Neural cell (in vitro differentiated cells): ENCODE measurements around the gene CREB3L4. TPM values are rescaled to one million over a fixed set of nuclear protein-coding genes. Genes with fewer than 3 reads are reported as not detected.
A peak's percentile ranks its signal among the peaks of the same experiment; 100 is the strongest.

Source experiments
- H2AFZ ChIP-seq: fragments of 200-600, 300-800 bp; sonication (generic), shearing (Covaris generic); 2 replicates; pipeline ENCODE4 v1.6.0; 2014; ENCODE audit warnings: low read depth, mild to moderate bottlenecking, antibody characterized with exemption, low read length, moderate library complexity
- H3F3A ChIP-seq: fragments of 200-600 bp; shearing (Covaris generic); 2 replicates; pipeline ENCODE4 v1.6.1; 2016; ENCODE audit warnings: mild to moderate bottlenecking, moderate library complexity, mixed read lengths, antibody characterized with exemption, low read length; ENCODE audit not compliant: insufficient read depth, poor library complexity, severe bottlenecking
- H3K27ac ChIP-seq: fragments of 200-600, 300-800 bp; sonication (generic), shearing (Covaris generic); 2 replicates; pipeline ENCODE4 v1.5.1; 2014; ENCODE audit warnings: mild to moderate bottlenecking, low read length, moderate library complexity
- H3K27me3 ChIP-seq: fragments of 300-800, 200-600 bp; sonication (generic), shearing (Covaris generic); 2 replicates; pipeline ENCODE4 v1.6.0; 2014; ENCODE audit warnings: mild to moderate bottlenecking, low read depth, low read length, moderate library complexity; ENCODE audit not compliant: insufficient read depth
- H3K36me3 ChIP-seq: fragments of 300-800, 200-600 bp; sonication (generic), shearing (Covaris generic); 2 replicates; pipeline ENCODE4 v1.5.1; 2014; ENCODE audit warnings: mild to moderate bottlenecking, antibody characterized with exemption, low read length, moderate library complexity; ENCODE audit not compliant: insufficient read depth
- H3K4me2 ChIP-seq: fragments of 300-800, 200-600 bp; sonication (generic), shearing (Covaris generic); 2 replicates; pipeline ENCODE4 v1.6.0; 2014; ENCODE audit warnings: mild to moderate bottlenecking, low read length
- H3K4me3 ChIP-seq: fragments of 300-800, 200-600 bp; sonication (generic), shearing (Covaris generic); 2 replicates; pipeline ENCODE4 v1.5.1; 2014; ENCODE audit warnings: mild to moderate bottlenecking, low read length, moderate library complexity
- H3K79me2 ChIP-seq: fragments of 200-600 bp; shearing (Covaris generic); replicated peaks from 2 replicates; pipeline ENCODE4 v1.6.0; 2014; ENCODE audit warnings: mild to moderate bottlenecking, low read length, moderate library complexity; ENCODE audit not compliant: insufficient read depth
- H3K9ac ChIP-seq: fragments of 300-800, 200-600 bp; sonication (generic), shearing (Covaris generic); 2 replicates; pipeline ENCODE4 v1.6.1; 2016; ENCODE audit warnings: mild to moderate bottlenecking, low read length, mixed read lengths
- H3K9me2 ChIP-seq: fragments of 200-600 bp; shearing (Covaris generic); 2 replicates; pipeline ENCODE4 v1.6.1; 2016; ENCODE audit warnings: mild to moderate bottlenecking, low read length, mixed read lengths; ENCODE audit not compliant: insufficient read depth
- H3K9me3 ChIP-seq: fragments of 200-600, 300-800 bp; sonication (generic), shearing (Covaris generic); 2 replicates; pipeline ENCODE4 v1.6.1; 2016; ENCODE audit warnings: mild to moderate bottlenecking, mixed run types, low read length, moderate library complexity, mixed read lengths
- H4K20me1 ChIP-seq: fragments of 200-600 bp; shearing (Covaris generic); 2 replicates; pipeline ENCODE4 v1.6.1; 2016; ENCODE audit warnings: mild to moderate bottlenecking, mixed run types; ENCODE audit not compliant: insufficient read depth
- EP300 ChIP-seq: fragments of 450-650 bp; conservative IDR thresholded peaks from 2 replicates; pipeline ENCODE4 v1.6.1; 2014; ENCODE audit warnings: antibody characterized with exemption, mild to moderate bottlenecking, moderate library complexity; ENCODE audit not compliant: poor library complexity, severe bottlenecking
- EZH2 ChIP-seq: fragments of 200-600, 300-800 bp; shearing (Covaris generic), sonication (generic); IDR thresholded peaks from 2 replicates; pipeline ENCODE4 v1.6.1; 2014; ENCODE audit warnings: antibody characterized with exemption, low read length, borderline replicate concordance, mild to moderate bottlenecking; ENCODE audit not compliant: insufficient read depth, poor library complexity, severe bottlenecking
- MXI1 ChIP-seq: fragments of 450-650 bp; conservative IDR thresholded peaks from 2 replicates; pipeline ENCODE4 v1.6.1; 2014; ENCODE audit warnings: antibody characterized with exemption, mild to moderate bottlenecking; ENCODE audit not compliant: poor library complexity, severe bottlenecking
- POLR2AphosphoS5 ChIP-seq: IDR thresholded peaks from 2 replicates; pipeline ENCODE4 v1.6.1; 2012
- RAD21 ChIP-seq: fragments of 450-650 bp; conservative IDR thresholded peaks from 2 replicates; pipeline ENCODE4 v1.6.1; 2014; ENCODE audit warnings: antibody characterized with exemption, mild to moderate bottlenecking, moderate library complexity
- SMC3 ChIP-seq: fragments of 450-650 bp; conservative IDR thresholded peaks from 2 replicates; pipeline ENCODE4 v1.6.1; 2014; ENCODE audit warnings: antibody characterized with exemption, mild to moderate bottlenecking, moderate library complexity; ENCODE audit not compliant: poor library complexity
- TAF1 ChIP-seq: IDR thresholded peaks from 2 replicates; pipeline ENCODE4 v1.6.1; 2012; ENCODE audit warnings: low read depth
- polyA plus RNA-seq: library from polyadenylated mRNA; depleted of rRNA; stranded (reverse); fragments of >200 nt; gene quantifications from 2 replicates; pipeline ENCODE4 v1.2.3, GENCODE V29; 2014
- TF ChIP-seq, protein P1 (sequence below): IDR thresholded peaks from 2 replicates; pipeline ENCODE4 v1.6.1; 2012; ENCODE audit warnings: borderline replicate concordance
- TF ChIP-seq, protein P2 (sequence below): fragments of 450-650 bp; IDR thresholded peaks from 2 replicates; pipeline ENCODE4 v1.5.1; 2014; ENCODE audit warnings: antibody characterized with exemption, mild to moderate bottlenecking, moderate library complexity; ENCODE audit not compliant: poor library complexity, severe bottlenecking

The CREB3L4 gene
- polyA plus RNA-seq, 1 donor from 2014 or later: 18.0 TPM

DNA sequence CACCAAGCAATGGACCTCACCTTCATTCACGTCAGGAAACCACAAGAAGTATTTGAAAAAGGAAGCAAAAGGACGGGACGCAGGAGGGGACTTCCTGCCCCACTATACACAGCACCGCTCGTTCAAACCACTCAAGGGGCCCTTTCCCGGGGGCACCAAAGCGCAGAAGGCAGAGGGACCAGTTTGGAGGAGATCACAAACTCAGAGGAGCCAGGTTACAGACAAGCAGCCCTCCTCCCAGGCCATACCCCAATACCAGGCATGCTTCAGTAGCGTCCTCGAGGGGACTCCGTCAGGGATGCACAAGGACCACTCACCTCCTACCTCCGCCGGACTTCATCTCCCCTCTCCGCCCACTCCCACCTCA, 10.0 kb upstream of the CREB3L4 start (continued):
- TF ChIP-seq, protein P1, sequence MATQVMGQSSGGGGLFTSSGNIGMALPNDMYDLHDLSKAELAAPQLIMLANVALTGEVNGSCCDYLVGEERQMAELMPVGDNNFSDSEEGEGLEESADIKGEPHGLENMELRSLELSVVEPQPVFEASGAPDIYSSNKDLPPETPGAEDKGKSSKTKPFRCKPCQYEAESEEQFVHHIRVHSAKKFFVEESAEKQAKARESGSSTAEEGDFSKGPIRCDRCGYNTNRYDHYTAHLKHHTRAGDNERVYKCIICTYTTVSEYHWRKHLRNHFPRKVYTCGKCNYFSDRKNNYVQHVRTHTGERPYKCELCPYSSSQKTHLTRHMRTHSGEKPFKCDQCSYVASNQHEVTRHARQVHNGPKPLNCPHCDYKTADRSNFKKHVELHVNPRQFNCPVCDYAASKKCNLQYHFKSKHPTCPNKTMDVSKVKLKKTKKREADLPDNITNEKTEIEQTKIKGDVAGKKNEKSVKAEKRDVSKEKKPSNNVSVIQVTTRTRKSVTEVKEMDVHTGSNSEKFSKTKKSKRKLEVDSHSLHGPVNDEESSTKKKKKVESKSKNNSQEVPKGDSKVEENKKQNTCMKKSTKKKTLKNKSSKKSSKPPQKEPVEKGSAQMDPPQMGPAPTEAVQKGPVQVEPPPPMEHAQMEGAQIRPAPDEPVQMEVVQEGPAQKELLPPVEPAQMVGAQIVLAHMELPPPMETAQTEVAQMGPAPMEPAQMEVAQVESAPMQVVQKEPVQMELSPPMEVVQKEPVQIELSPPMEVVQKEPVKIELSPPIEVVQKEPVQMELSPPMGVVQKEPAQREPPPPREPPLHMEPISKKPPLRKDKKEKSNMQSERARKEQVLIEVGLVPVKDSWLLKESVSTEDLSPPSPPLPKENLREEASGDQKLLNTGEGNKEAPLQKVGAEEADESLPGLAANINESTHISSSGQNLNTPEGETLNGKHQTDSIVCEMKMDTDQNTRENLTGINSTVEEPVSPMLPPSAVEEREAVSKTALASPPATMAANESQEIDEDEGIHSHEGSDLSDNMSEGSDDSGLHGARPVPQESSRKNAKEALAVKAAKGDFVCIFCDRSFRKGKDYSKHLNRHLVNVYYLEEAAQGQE: no peak

DNA sequence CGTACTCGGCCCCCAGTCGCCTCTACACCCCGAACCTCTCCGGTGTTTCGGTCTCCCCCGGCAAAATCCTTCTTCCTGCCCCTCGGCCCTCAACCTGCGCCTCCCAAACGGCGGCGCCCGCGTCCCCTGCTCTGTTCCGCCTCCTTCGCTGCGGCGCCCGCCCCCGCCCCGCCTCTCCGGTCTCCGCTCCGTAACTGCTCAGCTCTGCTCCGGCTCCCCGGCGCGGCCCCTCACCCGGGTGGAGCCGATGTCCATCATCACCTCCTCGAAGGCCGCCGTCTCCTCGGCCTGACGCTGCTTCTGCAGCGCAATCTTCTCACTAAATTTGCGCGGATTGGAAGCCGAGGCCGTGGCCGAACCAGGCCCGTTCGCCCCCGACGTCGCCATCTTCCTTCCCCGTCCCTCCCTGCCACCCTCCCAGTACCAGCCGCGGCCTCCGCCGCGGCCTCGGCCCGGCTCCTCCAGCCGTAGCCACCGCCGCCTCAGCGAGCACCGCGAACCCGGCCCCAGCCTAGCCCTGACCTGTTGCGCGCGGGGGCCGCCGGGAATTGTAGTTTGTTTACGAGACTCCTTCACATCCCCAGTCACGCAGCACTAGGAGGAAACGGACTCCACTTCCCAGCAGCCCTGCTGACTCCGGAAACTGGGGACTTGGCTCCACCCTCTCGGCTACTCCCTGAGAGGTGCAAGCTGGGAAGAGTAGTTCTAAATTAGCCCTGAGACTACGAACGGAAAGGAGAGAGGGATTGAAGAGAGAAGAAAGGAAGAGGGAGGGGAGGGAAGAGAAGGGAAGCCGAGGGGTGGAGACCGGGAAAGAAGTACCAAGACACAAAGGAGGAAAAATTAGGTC, 9.4 kb upstream of the CREB3L4 start, which contains the start of gene CRTC2:
Gene CRTC2 (minus strand): TSS at position 502 of the 850 bp plus-strand sequence. CDS start 115 bp downstream, at position 387.
- Histone ChIP-seq H3K27ac (peak within 1 kb of the TSS; percentile 84), H3K79me2 (peaks cover 52% of the 10 kb centered on the region), H3K27me3 (no peaks in the 10 kb centered on the region), H3K9me3 (no peaks in the 10 kb centered on the region), H3K4me3 (peak within 1 kb of the TSS; percentile 83), H2AFZ (peak within 1 kb of the TSS; percentile 69), H3K36me3 (no peaks in the 10 kb centered on the region), H3K9ac (peak within 1 kb of the TSS; percentile 90), H3K4me2 (peak within 1 kb of the TSS; percentile 94), H4K20me1 (no peaks in the 10 kb centered on the region), H3F3A (no peaks in the 10 kb centered on the region), H3K9me2 (no peaks in the 10 kb centered on the region)
- TF ChIP-seq SMC3 (peak; percentile 19), MXI1 (peak; percentile 73), EP300 (peak; percentile 31), EZH2 (no peak), RAD21 (no peak), POLR2AphosphoS5 (peak; percentile 84), TAF1 (peak; percentile 34)
- TF ChIP-seq, protein P2, sequence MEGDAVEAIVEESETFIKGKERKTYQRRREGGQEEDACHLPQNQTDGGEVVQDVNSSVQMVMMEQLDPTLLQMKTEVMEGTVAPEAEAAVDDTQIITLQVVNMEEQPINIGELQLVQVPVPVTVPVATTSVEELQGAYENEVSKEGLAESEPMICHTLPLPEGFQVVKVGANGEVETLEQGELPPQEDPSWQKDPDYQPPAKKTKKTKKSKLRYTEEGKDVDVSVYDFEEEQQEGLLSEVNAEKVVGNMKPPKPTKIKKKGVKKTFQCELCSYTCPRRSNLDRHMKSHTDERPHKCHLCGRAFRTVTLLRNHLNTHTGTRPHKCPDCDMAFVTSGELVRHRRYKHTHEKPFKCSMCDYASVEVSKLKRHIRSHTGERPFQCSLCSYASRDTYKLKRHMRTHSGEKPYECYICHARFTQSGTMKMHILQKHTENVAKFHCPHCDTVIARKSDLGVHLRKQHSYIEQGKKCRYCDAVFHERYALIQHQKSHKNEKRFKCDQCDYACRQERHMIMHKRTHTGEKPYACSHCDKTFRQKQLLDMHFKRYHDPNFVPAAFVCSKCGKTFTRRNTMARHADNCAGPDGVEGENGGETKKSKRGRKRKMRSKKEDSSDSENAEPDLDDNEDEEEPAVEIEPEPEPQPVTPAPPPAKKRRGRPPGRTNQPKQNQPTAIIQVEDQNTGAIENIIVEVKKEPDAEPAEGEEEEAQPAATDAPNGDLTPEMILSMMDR: peak; percentile 23
- TF ChIP-seq, protein P1: peak; percentile 63
